Kidney tubule cell (primary cell): Measurements from ENCODE around the gene S100PBP.

Experiments used
- DNase-seq: peaks from one replicate; pipeline ENCODE4 v3.0.0-alpha.2; 2018; ENCODE audit warnings: low spot score

The S100PBP gene

DNA sequence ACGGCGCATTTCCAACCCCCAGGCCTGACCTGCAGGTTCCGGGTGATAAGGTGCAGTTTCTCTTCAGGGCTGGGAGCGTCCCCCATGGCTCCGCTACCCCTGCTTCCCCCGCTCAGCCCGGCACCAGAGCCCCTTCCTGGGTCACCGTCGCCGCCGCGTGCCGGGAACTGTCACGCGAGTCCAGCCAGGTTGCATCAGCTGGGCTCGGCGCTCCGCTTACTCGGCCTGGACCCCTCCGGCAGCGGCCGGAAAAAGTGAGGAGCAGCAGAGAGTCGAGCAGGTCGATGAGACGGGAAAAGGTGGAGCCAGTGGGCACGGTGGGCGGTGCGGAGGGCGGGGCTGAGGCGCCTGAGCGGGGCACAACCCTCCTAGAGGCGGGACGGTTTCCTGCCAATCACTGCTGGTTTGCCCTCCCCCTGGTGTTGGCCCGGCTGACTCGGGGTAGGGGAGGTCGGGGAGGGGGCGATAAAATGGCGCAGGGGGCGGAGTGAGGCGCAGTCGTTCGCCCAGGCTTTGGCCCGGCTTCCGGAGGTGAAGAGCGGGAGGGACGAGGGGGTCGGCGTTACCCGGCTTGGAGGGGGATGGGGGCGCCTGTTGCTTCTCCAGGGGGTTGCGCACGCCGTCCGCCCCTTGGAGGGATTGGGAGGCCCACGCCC lies at the start of gene S100PBP, which contains the start of gene YARS1:
TSS of gene S100PBP (plus strand) at position 495 of the 656 bp plus-strand sequence. CDS start 8,447 bp downstream, outside the sequence.
TSS of gene YARS1 (minus strand) at position 200 of the 656 bp plus-strand sequence. CDS start at position 86, 114 bp downstream.
- DNase-seq, result peak; percentile 98

DNA sequence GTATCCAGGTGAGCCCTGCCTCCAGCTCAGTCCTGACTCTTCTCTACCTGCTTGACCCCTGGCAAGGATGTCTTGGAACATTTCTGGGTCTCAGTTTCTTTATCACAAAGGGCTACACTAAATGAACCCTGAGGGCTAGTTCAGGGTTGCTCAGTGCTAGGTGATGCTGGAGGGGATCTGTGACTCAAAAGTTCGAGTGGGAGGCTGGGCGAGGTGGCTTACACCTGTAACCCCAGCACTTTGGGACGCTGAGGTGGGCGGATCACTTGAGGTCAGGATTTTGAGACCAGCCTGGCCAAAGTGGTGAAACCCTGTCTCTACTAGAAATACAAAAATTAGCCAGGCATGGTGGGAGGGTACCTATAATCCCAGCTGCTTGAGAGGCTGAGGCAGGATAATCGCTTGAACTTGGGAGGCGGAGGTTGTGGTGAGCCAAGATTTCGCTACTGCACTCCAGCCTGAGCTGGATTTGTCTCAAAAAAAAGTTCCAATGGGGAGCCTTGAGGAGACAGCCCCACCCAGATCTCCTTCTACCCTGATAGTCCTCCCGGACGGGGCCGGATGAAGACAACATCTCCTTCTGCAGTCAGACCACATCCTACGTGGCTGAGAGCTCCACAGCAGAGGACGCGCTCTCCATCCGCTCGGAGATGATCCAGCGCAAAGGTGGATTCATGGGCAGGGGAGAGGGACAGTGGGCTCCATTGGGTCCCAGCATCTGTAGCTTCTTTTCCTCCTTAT lies 49.2 kb upstream of the S100PBP start:
- DNase-seq, result no peak

DNA sequence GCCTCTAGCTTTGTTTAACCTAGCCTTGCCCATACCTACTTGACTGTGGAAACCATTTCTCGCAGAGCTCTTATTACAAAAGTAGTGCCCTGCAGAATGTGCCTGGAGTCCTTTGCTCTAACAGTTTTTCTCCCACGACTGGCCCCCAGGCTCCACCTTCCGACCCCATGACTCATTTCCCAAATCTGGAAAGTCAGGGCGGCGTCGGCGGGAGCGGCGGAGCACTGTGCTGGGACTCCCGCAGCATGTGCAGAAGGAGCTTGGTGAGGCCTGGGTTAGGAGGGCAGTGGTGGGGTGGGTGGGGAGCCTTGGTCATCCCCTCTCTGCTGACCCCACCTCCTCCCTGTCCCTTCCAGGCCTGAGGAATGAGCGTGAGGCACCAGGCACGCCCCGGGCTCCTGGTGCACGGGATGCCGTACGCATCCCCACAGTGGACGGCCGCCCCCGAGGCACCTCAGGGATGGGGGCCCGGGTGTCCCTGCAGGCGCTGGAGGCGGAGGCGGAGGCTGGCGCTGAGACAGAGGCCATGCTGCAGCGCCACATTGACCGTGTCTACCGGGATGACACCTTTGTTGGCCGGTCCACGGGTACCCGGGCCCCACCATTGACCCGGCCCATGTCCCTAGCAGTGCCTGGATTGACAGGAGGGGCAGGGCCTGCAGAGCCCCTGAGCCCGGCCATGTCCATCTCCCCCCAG lies 47.8 kb upstream of the S100PBP start:
- no peak for DNase-seq

DNA sequence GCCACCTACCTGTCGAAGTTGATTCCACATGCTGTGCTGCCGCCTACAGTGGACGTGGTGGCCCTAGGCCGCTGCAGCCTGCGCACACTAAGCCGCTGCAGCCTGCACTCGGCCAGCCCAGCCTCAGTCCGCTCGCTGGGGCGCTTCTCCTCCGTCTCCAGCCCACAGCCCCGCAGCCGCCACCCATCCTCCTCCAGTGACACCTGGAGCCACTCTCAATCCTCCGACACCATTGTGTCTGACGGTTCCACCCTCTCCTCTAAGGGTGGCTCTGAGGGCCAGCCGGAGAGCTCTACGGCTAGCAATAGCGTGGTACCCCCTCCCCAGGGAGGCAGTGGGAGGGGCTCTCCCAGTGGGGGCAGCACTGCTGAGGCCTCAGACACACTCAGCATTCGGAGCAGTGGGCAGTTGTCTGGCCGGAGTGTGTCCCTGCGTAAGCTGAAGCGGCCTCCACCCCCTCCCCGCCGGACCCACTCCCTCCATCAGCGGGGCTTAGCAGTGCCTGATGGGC lies 47.2 kb upstream of the S100PBP start:
- DNase-seq, result no peak

DNA sequence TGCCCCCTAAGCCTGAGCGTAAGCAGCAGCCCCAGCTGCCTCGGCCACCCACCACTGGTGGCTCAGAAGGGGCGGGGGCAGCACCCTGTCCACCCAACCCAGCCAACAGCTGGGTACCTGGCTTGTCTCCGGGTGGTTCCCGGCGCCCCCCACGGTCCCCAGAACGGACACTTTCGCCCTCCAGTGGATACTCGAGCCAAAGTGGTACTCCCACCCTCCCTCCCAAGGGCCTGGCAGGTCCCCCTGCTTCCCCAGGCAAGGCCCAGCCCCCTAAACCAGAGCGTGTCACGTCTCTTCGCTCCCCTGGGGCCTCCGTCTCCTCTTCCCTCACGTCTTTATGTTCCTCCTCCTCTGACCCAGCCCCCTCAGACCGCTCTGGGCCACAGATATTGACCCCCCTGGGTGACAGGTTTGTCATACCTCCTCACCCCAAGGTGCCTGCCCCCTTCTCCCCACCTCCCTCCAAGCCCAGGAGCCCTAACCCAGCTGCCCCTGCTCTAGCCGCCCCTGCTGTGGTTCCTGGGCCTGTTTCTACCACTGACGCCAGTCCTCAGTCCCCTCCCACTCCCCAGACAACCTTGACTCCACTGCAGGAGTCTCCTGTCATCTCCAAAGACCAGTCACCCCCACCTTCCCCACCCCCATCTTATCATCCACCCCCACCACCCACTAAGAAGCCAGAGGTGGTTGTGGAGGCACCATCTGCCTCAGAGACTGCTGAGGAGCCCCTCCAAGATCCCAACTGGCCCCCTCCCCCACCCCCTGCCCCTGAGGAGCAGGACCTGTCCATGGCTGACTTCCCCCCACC lies 46.5 kb upstream of the S100PBP start:
- no peak for DNase-seq

DNA sequence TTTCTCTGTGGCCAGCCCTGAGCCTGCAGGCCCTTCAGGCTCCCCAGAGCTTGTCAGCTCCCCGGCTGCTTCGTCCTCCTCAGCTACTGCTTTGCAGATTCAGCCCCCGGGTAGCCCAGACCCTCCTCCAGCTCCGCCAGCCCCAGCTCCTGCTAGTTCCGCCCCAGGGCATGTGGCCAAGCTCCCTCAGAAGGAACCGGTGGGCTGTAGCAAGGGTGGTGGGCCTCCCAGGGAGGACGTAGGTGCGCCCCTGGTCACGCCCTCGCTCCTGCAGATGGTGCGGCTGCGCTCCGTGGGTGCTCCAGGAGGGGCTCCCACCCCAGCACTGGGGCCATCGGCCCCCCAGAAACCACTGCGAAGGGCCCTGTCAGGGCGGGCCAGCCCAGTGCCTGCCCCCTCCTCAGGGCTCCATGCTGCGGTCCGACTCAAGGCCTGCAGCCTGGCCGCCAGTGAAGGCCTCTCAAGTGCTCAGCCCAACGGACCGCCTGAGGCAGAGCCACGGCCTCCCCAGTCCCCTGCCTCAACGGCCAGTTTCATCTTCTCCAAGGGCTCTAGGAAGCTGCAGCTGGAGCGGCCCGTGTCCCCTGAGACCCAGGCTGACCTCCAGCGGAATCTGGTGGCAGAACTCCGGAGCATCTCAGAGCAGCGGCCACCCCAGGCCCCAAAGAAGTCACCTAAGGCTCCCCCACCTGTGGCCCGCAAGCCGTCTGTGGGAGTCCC lies 45.7 kb upstream of the S100PBP start:
- no peak for DNase-seq

DNA sequence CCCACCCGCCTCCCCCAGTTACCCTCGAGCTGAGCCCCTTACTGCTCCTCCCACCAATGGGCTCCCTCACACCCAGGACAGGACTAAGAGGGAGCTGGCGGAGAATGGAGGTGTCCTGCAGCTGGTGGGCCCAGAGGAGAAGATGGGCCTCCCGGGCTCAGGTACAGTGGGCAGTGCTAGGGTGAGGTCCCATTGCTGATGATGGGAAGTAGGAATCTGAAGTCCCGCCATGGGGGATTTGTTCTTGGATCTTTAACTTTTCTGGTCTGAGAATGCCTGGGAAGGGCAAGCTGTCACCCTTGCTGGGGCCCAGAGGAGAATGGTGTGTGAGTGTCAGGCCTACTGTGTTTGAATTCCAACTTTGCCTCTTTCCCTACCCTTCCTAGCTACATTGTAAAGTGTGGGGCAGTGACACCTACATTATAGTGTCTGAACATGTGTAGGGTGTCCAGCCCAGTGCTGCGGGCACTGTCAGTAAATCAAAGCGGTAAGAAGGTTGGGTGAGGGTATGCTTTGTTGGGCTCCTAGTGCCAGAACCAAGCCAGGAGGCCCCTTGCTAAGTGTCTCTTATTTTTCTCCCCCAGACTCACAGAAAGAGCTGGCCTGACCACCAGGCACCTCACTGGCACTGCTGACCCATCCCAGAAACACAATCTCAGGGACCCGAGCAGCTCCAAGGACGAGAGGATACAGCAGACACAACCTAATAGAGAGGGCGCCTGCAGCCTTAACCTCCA lies 45.0 kb upstream of the S100PBP start:
- no peak for DNase-seq

DNA sequence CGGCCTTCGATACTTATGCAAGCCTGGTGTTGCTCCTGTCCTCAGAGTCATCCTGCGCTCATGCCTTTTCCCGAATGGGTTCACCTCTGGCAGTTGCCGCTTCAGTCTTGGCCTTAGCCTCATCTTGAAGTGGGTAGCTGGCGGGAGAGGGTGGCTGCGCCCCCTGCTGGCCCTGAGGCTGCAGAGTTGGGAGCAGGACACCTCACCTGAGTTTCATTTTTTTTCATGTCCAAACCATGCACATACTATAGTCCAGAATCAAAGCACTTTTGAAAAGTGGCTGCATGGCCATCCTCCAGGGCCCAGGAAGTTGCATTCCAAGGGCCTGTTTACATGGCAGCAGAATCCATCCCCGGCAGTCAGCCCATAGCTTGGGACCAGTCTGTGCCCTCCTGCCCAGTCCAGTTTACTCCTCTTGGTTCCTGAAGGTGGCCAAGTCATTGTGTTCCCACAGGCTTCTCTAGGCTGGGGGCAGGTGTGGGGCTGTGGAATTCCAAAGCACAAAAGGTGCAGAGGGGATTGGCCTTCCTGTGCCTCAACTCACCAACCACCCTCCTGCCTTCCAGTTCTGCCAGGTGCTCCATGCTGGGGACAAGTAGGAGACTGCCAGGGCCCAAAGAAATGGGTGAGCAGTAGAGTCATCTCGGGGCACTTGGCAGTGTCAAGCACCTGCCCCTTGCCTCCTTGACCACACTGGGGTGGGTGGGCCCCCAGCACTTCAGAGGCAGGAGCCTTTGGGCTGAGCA lies 44.3 kb upstream of the S100PBP start:
- DNase-seq, result peak; percentile 83

DNA sequence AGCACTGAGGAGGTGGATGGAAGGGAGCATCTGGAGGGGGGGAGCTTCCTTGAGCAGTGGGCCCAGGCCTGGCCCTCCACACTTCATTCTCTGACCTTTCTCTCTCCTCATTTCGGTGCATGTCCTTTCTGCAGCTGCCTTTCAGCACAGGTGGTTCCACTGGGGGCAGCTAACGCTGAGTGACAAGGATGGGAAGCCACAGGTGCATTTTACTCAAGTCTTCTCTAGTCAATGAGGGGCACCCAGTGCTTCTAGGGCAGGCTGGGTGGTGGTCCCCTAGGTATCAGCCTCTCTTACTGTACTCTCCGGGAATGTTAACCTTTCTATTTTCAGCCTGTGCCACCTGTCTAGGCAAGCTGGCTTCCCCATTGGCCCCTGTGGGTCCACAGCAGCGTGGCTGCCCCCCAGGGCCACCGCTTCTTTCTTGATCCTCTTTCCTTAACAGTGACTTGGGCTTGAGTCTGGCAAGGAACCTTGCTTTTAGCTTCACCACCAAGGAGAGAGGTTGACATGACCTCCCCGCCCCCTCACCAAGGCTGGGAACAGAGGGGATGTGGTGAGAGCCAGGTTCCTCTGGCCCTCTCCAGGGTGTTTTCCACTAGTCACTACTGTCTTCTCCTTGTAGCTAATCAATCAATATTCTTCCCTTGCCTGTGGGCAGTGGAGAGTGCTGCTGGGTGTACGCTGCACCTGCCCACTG lies 43.5 kb upstream of the S100PBP start:
- no peak for DNase-seq

DNA sequence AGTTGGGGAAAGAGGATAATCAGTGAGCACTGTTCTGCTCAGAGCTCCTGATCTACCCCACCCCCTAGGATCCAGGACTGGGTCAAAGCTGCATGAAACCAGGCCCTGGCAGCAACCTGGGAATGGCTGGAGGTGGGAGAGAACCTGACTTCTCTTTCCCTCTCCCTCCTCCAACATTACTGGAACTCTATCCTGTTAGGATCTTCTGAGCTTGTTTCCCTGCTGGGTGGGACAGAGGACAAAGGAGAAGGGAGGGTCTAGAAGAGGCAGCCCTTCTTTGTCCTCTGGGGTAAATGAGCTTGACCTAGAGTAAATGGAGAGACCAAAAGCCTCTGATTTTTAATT lies 43.0 kb upstream of the S100PBP start:
- DNase-seq, result no peak

DNA sequence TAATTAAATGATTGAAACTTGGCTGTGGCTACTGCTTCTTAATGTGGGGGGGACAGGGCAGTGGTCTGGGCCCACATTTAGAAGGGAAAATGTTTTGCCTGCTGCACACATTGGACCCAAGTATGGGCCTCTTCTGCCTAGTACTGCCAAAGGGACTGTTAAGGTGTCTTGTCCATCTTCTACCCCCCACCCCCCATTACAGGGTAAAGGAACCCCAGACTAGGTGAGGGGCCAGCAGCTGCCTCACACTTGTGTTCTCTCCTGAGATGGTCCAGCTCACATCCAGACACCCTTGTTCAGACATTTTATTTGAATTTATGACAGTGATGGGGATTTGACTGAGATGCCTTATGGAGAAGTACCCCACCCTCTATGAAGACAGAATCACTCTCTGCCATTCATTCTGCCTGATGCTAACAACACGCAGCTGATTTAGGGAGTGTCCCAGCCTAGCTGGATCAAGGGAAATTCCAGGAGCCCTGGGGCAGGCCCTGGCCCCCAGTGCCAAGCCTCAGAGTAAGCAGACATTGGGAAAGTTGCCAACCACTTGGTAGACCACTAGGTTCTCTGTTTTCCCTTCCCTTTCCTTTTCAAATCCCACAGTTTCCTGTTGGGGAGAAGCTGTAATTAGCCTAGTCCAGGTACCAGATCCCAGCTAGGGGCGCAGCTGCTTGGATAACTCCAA lies 42.4 kb upstream of the S100PBP start:
- peak; percentile 86 for DNase-seq

DNA sequence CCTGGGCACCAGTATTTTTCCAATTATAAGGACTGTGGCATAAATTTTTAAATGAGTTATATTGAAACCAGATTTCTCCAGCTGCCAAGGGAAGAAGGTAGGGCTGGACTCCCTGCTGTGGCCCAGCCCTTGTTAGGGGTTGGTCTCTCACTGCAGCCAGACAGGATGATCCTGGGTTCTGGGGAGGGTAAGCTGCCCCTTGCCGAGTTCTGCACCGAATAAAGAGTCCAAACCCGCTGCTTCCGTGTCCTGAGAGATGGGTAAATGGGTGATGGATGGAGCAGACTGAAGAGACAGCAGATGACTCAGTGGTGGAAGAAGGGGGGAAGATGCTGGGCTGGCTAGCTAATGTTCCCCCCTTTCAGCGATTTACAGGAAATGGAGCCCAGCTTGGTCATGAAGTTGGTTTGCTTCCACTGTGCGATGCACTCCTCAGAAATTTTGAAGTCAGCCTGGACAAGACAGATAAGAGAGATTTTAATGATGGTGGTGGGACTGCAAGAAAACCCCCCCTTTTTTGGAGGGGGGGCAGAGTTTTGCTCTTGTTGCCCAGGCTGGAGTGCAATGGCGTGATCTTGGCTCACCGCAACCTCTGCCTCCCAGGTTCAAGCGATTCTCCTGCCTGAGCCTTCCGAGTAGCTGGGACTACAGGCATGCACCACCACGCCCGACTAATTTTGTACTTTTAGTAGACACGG lies 41.7 kb upstream of the S100PBP start:
- DNase-seq, result peak; percentile 42

DNA sequence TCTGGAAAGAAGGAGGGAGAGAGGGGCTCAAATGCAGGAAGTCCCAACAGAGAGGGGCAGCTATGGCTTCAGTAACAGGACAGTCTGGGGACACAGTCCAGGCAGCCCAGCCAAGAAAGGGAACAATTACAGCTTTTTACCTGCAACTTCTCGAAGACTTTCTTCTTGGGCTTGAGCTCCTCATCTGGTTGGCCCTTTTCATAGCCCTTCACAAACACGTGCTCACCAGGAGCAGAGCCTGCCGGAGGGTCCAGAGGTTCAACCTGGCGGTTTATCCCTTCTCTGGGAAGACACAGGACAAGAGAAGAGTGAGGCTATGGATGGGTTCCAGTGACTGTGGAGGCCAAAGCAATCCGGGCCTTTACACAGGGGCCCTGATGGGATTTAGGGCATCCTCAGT lies 38.2 kb upstream of the S100PBP start:
- DNase-seq, result no peak

DNA sequence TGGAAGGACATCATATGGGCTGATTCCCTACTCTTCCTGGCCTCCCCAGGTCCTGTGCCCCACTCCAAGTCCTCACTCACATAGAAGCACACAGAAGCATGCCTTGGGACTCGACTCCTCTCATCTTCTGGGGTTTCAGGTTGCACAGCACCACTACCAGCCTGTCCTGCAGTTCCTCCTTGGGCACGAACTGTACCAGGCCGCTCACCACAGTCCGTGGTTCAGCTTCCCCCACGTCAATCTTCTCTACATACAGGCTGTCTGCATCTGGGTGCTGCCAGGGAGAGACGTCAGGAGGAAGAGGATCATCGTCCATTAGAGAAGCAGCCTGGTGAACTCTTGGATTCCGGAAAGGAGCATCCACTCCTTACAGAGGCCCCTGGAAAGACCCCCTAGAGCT lies 37.4 kb upstream of the S100PBP start:
- DNase-seq, result no peak

DNA sequence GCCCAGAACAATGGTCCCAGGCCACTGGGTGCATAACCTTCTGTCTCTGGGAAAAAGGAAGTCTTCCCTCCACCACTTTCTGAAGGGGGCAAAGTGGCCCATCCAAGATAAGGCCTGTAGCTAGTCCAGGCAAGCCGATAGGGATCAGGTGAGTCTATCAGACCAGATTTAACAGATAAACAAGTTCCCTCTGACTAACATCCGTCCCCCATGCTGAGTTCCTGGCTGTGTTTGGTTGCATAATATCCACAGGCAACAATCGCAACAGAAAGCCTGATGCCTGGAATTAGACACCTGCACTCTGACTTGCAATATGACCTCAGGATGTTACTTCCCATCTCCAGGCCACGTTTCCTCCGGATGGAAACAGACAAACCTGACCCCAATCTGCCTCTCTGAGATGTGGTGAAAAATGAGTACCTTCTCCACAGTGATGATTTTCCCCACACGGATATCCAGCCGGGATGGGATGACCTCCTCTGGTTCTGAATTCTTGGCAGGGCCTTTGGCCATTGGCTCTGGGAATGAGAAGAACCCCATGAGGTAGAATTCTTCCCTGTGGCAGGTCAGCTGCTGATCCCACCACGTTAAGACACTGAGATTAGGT lies 36.7 kb upstream of the S100PBP start:
- no peak for DNase-seq

DNA sequence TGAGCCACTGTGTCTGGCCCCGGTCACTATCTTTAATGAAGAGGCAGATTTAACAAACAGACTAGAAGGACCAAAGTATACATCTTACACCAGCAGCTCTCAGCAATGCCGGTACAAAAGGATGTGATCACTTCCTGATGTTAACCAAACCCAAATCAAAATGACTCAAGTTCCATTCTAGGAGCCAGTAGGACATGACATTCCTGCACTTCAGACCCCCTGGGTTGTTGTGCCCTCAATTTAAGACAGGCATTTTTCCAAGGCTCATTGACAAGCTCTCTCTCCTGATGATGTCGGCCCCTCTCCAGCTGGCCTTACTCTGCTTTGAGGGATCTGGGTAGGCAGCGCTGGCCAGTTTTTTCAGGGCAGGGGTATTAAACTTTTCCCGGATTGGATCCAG lies 35.4 kb upstream of the S100PBP start:
- peak; percentile 46 for DNase-seq

DNA sequence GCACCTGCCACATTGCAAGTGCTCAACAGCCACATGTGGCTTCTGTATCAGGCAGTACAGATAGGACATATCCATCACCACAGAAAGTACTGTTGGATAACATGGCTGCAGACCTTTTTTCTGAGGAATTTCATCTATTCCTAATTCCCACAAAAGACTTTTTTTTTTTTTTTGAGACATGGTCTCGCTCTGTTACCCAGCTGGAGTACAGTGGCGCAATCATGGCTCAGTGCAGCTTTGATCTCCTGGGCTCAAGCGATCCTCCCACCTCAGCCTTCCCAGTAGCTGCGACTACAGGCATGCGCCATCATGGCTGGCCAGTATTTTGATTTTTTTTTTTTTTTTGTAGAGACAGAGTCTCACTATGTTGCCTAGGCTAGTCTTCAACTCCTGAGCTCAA lies 33.6 kb upstream of the S100PBP start:
- DNase-seq, result no peak

DNA sequence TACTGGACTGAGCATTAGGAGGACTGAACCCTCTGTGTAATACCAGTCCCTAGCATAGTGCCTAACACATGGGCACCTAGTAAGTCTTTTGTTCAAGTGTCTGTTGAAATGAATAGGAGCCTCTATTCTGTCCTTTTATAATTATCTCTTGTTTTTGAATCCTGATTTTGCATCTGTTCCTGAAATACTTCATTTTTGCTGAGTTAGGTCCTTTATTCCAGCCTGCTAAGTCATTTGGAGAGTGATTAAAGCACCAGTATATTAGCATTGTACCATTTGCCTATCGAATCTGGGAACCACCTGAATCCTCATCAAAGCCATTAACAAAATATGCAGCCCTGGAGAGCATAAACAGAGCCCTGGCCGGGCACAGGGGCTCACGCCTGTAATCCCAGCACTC lies 32.6 kb upstream of the S100PBP start:
- DNase-seq, result no peak
